GM18498 (cell line): ENCODE measurements around the gene ST8SIA2.

Experiments used
- ATAC-seq: cut with Tn5 transposase; IDR thresholded peaks from one replicate; pipeline ENCODE4 v1.9.1; 2021; ENCODE audit warnings: mild to moderate bottlenecking, moderate library complexity; ENCODE audit not compliant: unreplicated experiment

The ST8SIA2 gene

DNA sequence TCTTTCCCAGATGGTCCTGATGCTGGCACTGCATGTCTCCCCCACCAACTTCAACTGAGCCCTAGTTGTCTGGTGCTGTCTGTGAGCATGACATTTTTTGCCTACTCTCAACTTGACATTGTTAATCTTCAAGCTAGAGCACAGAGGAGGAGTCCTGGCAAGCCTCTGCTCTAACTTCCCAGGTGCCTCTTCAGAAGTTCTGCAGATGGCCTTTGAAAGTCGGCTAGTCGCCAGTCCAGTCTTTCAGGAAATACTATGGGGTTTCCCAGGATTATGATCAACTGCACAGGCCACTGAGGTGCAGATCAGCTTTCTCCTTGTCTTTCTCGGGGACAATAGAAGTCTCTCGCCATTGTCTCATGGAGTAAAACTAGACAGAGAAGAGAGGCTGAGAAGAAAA lies 86.7 kb downstream of the ST8SIA2 start:
- ATAC-seq = no peak

- ATAC-seq = no peak
Observed at GRCh38 chr15:92485441-92485840, 91.8 kb downstream of the ST8SIA2 start.

DNA sequence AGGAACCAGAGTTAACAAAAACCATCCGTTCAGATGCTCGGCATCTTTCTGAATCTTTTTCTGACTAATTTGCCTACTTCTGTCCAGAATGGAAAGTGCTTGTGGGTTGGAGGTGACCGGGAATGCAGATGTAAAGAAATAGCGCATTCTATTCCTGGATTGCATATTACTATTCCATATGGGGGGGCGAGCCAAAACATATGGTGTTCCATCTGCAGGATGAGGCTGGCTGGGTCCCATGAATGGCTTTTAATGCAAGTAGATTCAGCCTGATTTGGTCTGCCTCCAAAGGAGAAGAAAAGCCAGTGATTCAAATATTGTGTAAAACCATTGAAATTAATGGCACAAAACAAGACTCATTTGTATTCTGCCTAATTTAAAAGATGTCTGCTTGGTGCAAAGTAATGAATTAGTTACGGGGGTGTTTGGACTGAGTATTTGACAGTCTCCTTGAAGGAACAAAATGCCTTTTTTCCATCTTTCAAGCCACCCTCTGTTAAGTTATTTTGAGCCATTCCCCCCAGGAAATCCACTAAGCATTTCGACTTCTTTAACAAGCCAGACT lies 99.0 kb downstream of the ST8SIA2 start:
- ATAC-seq = no peak

GRCh38 chr15:92494806-92495336 lies 101.2 kb downstream of the ST8SIA2 start:
- ATAC-seq = no peak

DNA sequence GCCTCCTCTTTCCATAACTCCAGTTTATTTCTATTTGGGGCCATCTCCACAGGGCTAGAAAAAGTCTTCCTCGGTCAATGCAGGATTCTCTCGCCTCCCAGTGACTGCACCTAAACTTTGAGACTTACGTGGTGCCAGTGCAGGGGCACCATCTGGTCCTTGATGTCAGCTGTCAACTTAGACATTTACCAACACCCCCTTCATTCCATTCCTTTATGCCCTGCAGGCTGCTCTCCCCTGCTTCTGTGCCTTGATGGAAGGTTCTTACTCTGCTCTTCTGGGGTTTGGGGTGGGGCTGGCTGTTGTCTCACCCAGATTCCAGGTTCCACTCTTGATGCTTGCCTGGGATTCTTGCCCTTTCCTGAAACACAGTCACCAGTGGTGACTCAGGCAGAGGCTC lies 101.8 kb downstream of the ST8SIA2 start:
- no peak for ATAC-seq

- ATAC-seq = no peak
Observed at GRCh38 chr15:92499731-92500530, 106.2 kb downstream of the ST8SIA2 start.

GRCh38 chr15:92502336-92502735 lies 108.7 kb downstream of the ST8SIA2 start:
- ATAC-seq = no peak

- ATAC-seq = no peak
Observed at GRCh38 chr15:92502930-92503857, 109.5 kb downstream of the ST8SIA2 start.

- no peak for ATAC-seq
Observed at GRCh38 chr15:92503889-92504288, 110.2 kb downstream of the ST8SIA2 start.

GRCh38 chr15:92505611-92506010 lies 111.9 kb downstream of the ST8SIA2 start:
- ATAC-seq = no peak

DNA sequence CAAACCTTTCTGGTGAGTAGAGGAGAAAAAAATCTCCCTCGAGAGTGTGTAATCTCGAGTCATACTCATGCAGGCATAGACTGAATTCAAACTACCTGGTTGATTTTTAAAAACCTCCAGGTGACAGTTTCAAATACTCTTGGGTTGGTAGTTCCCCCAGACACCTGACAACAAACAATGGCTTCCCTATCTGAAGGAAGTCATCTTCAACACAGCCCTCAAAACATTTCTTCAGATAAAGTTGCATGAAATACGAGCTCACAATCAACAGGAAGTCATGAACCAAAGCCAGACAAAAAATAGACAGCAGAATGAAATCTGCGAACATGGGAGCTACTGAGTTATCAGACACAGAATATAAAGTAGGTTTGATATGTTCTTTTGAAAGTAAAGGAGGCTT lies 112.8 kb downstream of the ST8SIA2 start:
- ATAC-seq = no peak

DNA sequence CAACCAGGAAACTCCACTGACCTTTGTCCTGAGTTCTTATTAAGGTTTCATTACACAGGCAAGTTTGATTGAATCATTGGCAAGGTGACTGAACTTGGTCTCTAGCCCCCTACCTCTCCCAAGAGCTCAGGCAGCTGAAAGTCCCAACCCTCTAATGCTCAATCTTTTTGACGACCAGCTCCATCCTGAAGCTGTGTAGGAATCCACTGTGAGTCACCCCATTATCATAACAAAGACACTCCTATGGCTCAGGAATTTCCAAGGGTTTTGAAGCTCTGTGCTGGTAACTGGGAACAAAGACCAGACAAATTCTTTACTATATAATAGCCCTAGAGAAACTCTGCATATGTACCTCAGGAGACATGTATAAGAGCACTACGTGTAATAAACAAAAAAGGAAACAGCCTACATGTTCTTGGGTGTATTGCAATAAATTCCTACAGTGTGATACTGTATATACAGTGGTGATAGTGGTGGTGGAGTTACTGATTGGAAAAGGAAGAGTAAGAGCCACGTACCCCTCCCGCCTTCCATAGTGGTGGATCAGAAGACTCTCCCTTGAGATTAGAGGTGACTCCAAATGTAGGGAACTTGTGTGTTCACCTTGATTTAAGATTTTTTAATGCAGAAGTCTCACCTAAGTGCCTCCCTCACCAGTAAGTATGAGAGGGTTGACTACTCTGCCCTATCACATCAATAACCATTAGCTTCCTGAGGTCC lies 116.6 kb downstream of the ST8SIA2 start:
- ATAC-seq = no peak
